Fibroblast of lung (primary cell): ENCODE measurements around the gene ZNF175. TPM values are rescaled to one million over a fixed set of nuclear protein-coding genes. Genes with fewer than 3 reads are reported as not detected.

Source experiments
- DNase-seq, 2 donors: peaks; one replicate each; pipeline versions ENCODE4 v3.0.0 to v3.0.0-alpha.2; 2010; ENCODE audit warnings: low read depth in 2 of 2
- H2AFZ ChIP-seq: 2 replicates; pipeline ENCODE4 v1.5.1; 2012; ENCODE audit warnings: low read length, control low read depth, inconsistent platforms
- H3K27ac ChIP-seq: 2 replicates; pipeline ENCODE4 v1.5.1; 2011; ENCODE audit warnings: low read length, control low read depth; ENCODE audit not compliant: insufficient read depth
- H3K27me3 ChIP-seq: 2 replicates; pipeline ENCODE4 v1.5.1; 2011; ENCODE audit warnings: mild to moderate bottlenecking, low read length; ENCODE audit not compliant: control insufficient read depth, insufficient read depth
- H3K36me3 ChIP-seq: 2 replicates; pipeline ENCODE4 v1.5.1; 2011; ENCODE audit warnings: low read length; ENCODE audit not compliant: control insufficient read depth, insufficient read depth
- H3K4me1 ChIP-seq: 2 replicates; pipeline ENCODE4 v1.5.1; 2011; ENCODE audit warnings: low read length; ENCODE audit not compliant: control insufficient read depth, insufficient read depth; ENCODE audit errors: extremely low read depth
- H3K4me2 ChIP-seq: 2 replicates; pipeline ENCODE4 v1.5.1; 2011; ENCODE audit warnings: low read length, control low read depth; ENCODE audit not compliant: insufficient read depth; ENCODE audit errors: extremely low read depth
- H3K4me3 ChIP-seq, 4 experiments: fragments of 200-600 bp in 1 of 4; sonication (generic) in 1 of 4; replicated peaks in 1 of 4; 2 replicates each; pipeline ENCODE4 v1.5.1; 2011 to 2016; ENCODE audit warnings: low read length in 4 of 4, low read depth in 3 of 4, mild to moderate bottlenecking in 3 of 4, control low read depth in 2 of 4, inconsistent platforms in 1 of 4, mixed read lengths in 1 of 4; ENCODE audit not compliant: insufficient read depth in 1 of 4; ENCODE audit errors: control extremely low read depth in 1 of 4
- H3K79me2 ChIP-seq: 2 replicates; pipeline ENCODE4 v1.5.1; 2012; ENCODE audit warnings: mild to moderate bottlenecking, low read length, inconsistent platforms; ENCODE audit not compliant: control insufficient read depth, insufficient read depth
- H3K9ac ChIP-seq: 2 replicates; pipeline ENCODE4 v1.5.1; 2011; ENCODE audit warnings: mild to moderate bottlenecking, low read length, control low read depth; ENCODE audit not compliant: insufficient read depth
- H3K9me3 ChIP-seq: 2 replicates; pipeline ENCODE4 v1.5.1; 2012; ENCODE audit warnings: low read depth, low read length; ENCODE audit not compliant: control insufficient read depth, insufficient read depth
- H4K20me1 ChIP-seq: 2 replicates; pipeline ENCODE4 v1.5.1; 2011; ENCODE audit warnings: low read length; ENCODE audit not compliant: control insufficient read depth, insufficient read depth; ENCODE audit errors: extremely low read depth
- EZH2 ChIP-seq: IDR thresholded peaks from 2 replicates; pipeline ENCODE4 v1.5.1; 2012; ENCODE audit warnings: low read length, control low read depth, mild to moderate bottlenecking; ENCODE audit errors: missing control alignments
- polyA minus RNA-seq: library from RNA; depleted of rRNA, polyadenylated mRNA; stranded (reverse); fragments of >200 nt; gene quantifications from 2 replicates; pipeline ENCODE4 v1.2.3, GENCODE V29; 2011; ENCODE audit warnings: low replicate concordance
- polyA plus RNA-seq, 2 donors: library from polyadenylated mRNA; depleted of rRNA in 1 of 2; stranded (reverse) in 1 of 2; unstranded in 1 of 2; fragments of >200 nt; gene quantifications; 2 replicates each; pipeline ENCODE4 v1.2.1, GENCODE V29; 2011 to 2012; ENCODE audit warnings: missing spikeins in 1 of 2
- total RNA-seq: library from RNA; depleted of rRNA; stranded (reverse); fragments of >200 nt; gene quantifications from 2 replicates; pipeline ENCODE4 v1.2.1, GENCODE V29; 2014
- TF ChIP-seq, protein P1 (sequence below), 2 donors: IDR thresholded peaks in 1 of 2; conservative IDR thresholded peaks in 1 of 2; 1 replicate in 1 of 2; 2 replicates in 1 of 2; pipeline ENCODE4 v1.5.1; 2011 to 2012; ENCODE audit warnings: low read length in 2 of 2, control low read depth in 1 of 2, inconsistent platforms in 1 of 2, low read depth in 1 of 2, mild to moderate bottlenecking in 1 of 2

The ZNF175 gene
- total RNA-seq, result 4.1 and 5.0 TPM in 2 replicates
- 4.7 and 7.6 TPM in 2 replicates for polyA plus RNA-seq
- 7.0 and 7.1 TPM in 2 replicates for polyA plus RNA-seq (2012)
- polyA minus RNA-seq, result 1.2 and 2.4 TPM in 2 replicates

DNA sequence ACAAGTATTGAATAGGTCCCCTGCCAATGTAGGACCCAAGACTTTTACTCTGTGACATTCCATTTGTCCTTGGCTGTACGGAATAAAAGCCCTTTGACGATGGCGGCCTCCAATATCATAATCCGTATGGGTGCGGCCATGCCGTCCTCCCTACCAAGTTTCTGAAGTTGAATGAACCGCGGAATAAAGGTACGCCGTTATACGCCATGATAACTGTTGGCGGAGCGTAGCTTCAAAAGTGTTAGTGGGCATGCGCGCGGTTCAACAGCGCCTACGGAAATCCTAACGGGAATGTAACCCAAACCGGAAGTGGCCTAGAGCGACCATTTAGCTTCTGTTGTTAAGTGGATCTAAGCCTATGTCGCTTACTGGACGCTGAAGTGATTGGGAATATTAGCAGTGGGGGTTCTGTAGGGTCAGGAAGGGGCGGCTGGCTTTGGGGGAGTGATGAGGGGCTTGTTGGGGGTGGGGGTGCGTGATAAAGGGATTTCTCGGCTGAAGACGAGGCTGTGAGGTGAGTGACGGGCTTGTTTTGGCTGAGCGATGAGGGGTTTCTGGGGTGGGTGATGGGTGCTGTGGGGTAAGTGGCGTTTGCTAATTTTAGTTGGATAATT is at the start of gene ZNF175:
Gene ZNF175, plus strand, starts transcription at position 322 of the 614 bp plus-strand sequence. CDS start 2,047 bp downstream, outside the sequence.
- H3K9me3 ChIP-seq, result no peaks in the 10 kb centered on the region
- peak within 1 kb of the TSS; percentile 66 for H3K9ac ChIP-seq
- H2AFZ ChIP-seq, result peak within 1 kb of the TSS; percentile 69
- DNase-seq, result peak; percentile 94 to 98
- peak within 1 kb of the TSS; percentile 88 to 97 (median 91) for H3K4me3 ChIP-seq
- TF ChIP-seq, protein P1, sequence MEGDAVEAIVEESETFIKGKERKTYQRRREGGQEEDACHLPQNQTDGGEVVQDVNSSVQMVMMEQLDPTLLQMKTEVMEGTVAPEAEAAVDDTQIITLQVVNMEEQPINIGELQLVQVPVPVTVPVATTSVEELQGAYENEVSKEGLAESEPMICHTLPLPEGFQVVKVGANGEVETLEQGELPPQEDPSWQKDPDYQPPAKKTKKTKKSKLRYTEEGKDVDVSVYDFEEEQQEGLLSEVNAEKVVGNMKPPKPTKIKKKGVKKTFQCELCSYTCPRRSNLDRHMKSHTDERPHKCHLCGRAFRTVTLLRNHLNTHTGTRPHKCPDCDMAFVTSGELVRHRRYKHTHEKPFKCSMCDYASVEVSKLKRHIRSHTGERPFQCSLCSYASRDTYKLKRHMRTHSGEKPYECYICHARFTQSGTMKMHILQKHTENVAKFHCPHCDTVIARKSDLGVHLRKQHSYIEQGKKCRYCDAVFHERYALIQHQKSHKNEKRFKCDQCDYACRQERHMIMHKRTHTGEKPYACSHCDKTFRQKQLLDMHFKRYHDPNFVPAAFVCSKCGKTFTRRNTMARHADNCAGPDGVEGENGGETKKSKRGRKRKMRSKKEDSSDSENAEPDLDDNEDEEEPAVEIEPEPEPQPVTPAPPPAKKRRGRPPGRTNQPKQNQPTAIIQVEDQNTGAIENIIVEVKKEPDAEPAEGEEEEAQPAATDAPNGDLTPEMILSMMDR (conservative IDR thresholded peaks at IDR 0.05 in 1 of 2, IDR thresholded peaks at IDR 0.05 in 1 of 2; ENCODE audit: low read depth in 1 of 2, low read length in 2 of 2), result no peak
- TF ChIP-seq EZH2, result no peak
- peaks cover 9% of the 10 kb centered on the region for H3K4me1 ChIP-seq
- H3K27me3 ChIP-seq, result no peaks in the 10 kb centered on the region
- peak within 1 kb of the TSS; percentile 71 for H3K27ac ChIP-seq
- peaks cover 15% of the 10 kb centered on the region for H3K79me2 ChIP-seq
- H4K20me1 ChIP-seq, result no peaks in the 10 kb centered on the region
- peaks cover 3% of the 10 kb centered on the region for H3K36me3 ChIP-seq
- H3K4me2 ChIP-seq, result peak within 1 kb of the TSS; percentile 100

DNA sequence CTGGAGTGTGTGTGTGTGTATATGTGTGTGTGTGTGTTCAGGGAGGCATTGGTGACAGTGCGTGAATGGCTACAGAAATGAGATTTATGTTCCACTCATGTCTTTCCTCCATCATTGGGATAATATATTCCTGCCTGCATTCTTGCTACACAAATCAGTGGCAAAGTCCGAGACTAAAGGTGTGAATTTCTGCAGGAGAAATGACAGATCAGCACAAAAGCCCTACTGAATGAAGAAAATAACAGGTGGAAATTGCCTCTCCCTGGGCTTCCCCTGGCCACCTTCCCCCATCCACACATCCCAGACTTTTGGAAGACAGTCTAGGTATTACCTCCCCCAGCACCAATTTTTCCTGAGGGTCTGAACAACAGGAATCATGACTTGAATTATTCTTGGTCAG is 49.7 kb upstream of the ZNF175 start:
- no peak overlapping the region for H2AFZ ChIP-seq
- H3K4me1 ChIP-seq, result no peaks in the 10 kb centered on the region
- H3K9ac ChIP-seq, result no peak overlapping the region
- H3K27me3 ChIP-seq, result no peaks in the 10 kb centered on the region
- no peak overlapping the region for H3K4me3 ChIP-seq
- TF ChIP-seq, protein P1 (conservative IDR thresholded peaks at IDR 0.05 in 1 of 2, IDR thresholded peaks at IDR 0.05 in 1 of 2; ENCODE audit: low read depth in 1 of 2, low read length in 2 of 2), result no peak
- TF ChIP-seq EZH2, result no peak
- DNase-seq, result no peak
- no peak overlapping the region for H3K4me2 ChIP-seq
- no peaks in the 10 kb centered on the region for H3K9me3 ChIP-seq
- H3K36me3 ChIP-seq, result no peaks in the 10 kb centered on the region
- H3K27ac ChIP-seq, result no peak overlapping the region
- no peaks in the 10 kb centered on the region for H4K20me1 ChIP-seq
- H3K79me2 ChIP-seq, result no peaks in the 10 kb centered on the region

DNA sequence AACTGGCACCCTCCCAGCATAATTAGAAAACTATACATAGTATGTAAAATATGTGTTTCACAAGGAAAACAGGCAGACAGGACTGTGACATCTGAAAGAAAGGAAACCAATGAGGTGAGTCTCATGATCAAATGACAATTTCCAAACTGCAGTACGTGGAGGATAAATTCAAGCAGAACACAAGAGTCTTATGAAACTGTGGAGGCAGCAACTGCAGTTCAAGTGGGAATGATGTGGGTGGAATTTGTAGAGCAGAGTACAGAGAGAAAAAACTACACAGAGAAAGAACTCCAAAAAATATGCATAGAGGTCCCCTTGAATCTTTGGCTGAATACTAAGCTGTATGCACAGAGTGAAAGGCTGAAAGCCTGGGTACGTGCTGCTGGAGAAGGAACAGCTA is 49.3 kb upstream of the ZNF175 start:
- H3K4me1 ChIP-seq, result no peaks in the 10 kb centered on the region
- H3K9ac ChIP-seq, result no peak overlapping the region
- no peak overlapping the region for H3K27ac ChIP-seq
- no peaks in the 10 kb centered on the region for H3K36me3 ChIP-seq
- no peaks in the 10 kb centered on the region for H4K20me1 ChIP-seq
- no peak overlapping the region for H3K4me2 ChIP-seq
- no peaks in the 10 kb centered on the region for H3K9me3 ChIP-seq
- DNase-seq, result no peak
- no peak overlapping the region for H2AFZ ChIP-seq
- H3K79me2 ChIP-seq, result no peaks in the 10 kb centered on the region
- TF ChIP-seq EZH2, result no peak
- TF ChIP-seq, protein P1 (conservative IDR thresholded peaks at IDR 0.05 in 1 of 2, IDR thresholded peaks at IDR 0.05 in 1 of 2; ENCODE audit: low read depth in 1 of 2, low read length in 2 of 2), result no peak
- no peak overlapping the region for H3K4me3 ChIP-seq
- H3K27me3 ChIP-seq, result no peaks in the 10 kb centered on the region
